GM04503 (cell line): ENCODE data around the gene PLXNB3.
"Not testable (repeated sequence)": the region's sequence is repeated elsewhere in the genome, so short reads cannot be mapped to it uniquely, and the experiment has no call there.

Experiments
- DNase-seq: peaks from one replicate; pipeline ENCODE4 v3.0.0-alpha.2; 2012; ENCODE audit warnings: low read depth

Gene PLXNB3

GRCh38 chrX:153733651-153734240, 30.3 kb upstream of the PLXNB3 start:
- no peak for DNase-seq

DNA sequence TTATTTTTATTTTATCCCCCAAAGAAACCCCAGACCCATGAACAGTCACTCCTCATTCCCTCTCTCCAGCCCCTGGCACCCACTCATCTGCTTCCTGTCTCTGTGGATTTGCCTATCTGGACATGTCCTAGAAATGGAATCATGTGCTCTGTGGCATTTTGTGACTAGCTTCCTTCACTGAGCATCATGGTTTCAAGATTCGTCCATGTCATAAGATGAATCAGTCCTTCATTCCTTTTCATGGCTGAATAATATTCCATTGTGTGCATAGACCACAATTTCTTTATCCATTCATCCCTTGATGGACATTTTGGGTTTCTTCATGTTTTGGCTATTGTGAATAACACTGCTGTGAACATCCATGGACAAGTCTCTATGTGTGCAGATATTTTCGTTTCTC, 29.2 kb upstream of the PLXNB3 start:
- DNase-seq = no peak

- no peak for DNase-seq
These were observed 28.8 kb upstream of the PLXNB3 start for GRCh38 chrX:153735274-153735673.

GRCh38 chrX:153736071-153736820, 27.8 kb upstream of the PLXNB3 start:
- DNase-seq = no peak

- DNase-seq = no peak
These were observed 27.1 kb upstream of the PLXNB3 start for GRCh38 chrX:153736871-153737441.

- no peak for DNase-seq
These were observed 25.9 kb upstream of the PLXNB3 start for GRCh38 chrX:153738056-153738605.

GRCh38 chrX:153739754-153740486, 24.1 kb upstream of the PLXNB3 start:
- no peak for DNase-seq

- DNase-seq = no peak
These were observed 23.3 kb upstream of the PLXNB3 start for GRCh38 chrX:153740631-153741222.

DNA sequence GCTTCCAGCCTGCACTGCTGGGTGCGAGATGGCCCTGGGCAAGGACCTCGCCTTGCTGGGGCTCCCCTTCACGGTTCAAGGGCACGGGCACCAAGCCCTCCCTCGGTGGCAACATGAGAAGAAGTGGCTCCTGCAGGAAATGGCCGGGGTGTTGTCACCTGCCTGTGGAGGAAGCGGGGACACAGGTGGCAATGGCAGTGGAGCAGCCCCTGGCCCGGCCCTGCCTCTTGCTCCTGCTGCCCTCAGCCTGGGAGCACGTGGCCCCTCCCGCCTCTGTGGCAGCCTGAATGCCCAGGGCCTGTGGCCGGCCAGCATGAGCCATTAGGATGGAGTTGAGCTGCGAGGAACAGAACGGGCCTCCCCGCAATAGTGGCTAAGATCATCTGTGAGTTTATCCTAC, 22.6 kb upstream of the PLXNB3 start:
- DNase-seq = no peak

- not testable (repeated sequence) for DNase-seq
These were observed 21.9 kb upstream of the PLXNB3 start for GRCh38 chrX:153742111-153742510.

DNA sequence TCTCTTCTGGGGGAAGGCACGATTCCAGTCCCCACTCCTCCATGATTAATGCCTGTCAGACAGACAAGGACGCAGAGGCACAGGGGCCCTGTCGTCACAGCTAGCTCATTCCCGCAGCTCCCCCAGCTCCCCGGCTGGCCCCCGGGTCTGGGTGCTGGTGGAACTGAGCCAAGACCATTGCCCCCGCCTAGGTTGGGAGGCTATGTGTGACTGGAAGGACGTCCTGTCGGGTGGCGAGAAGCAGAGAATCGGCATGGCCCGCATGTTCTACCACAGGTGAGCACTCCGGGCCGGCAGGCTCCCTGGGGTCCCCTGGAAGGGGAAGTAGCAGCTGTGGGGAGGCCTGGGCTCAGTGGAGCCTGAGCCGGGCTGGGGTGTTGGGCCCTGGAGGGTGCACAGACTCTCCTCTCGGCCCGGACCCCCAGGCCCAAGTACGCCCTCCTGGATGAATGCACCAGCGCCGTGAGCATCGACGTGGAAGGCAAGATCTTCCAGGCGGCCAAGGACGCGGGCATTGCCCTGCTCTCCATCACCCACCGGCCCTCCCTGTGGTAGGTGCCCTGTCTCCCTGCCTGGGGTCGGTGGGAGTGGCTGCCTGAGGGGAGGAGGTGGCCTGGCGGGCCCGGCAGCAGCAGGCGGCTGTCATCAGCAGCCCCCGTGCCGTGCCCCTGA, 21.1 kb upstream of the PLXNB3 start:
- not testable (repeated sequence) for DNase-seq

DNA sequence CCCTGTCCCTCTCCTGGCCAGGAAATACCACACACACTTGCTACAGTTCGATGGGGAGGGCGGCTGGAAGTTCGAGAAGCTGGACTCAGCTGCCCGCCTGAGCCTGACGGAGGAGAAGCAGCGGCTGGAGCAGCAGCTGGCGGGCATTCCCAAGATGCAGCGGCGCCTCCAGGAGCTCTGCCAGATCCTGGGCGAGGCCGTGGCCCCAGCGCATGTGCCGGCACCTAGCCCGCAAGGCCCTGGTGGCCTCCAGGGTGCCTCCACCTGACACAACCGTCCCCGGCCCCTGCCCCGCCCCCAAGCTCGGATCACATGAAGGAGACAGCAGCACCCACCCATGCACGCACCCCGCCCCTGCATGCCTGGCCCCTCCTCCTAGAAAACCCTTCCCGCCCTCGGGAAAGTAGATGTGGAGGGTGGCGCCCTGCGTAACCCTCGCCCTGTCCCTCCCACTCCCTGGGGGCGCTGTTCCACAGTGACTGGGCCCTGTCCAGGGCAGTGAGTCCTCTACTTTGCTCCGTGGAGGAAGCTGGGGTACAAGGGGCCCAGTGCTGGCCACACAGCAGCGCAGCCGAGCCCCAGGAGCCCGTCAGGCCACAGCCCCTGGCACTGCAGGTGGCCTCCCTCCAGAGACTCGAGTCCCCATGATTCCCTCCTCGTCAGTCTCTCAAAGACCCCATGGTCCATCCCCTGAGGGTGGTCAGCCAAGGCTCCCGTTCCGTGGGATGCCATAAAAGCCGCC, 20.4 kb upstream of the PLXNB3 start:
- DNase-seq = not testable (repeated sequence)

DNA sequence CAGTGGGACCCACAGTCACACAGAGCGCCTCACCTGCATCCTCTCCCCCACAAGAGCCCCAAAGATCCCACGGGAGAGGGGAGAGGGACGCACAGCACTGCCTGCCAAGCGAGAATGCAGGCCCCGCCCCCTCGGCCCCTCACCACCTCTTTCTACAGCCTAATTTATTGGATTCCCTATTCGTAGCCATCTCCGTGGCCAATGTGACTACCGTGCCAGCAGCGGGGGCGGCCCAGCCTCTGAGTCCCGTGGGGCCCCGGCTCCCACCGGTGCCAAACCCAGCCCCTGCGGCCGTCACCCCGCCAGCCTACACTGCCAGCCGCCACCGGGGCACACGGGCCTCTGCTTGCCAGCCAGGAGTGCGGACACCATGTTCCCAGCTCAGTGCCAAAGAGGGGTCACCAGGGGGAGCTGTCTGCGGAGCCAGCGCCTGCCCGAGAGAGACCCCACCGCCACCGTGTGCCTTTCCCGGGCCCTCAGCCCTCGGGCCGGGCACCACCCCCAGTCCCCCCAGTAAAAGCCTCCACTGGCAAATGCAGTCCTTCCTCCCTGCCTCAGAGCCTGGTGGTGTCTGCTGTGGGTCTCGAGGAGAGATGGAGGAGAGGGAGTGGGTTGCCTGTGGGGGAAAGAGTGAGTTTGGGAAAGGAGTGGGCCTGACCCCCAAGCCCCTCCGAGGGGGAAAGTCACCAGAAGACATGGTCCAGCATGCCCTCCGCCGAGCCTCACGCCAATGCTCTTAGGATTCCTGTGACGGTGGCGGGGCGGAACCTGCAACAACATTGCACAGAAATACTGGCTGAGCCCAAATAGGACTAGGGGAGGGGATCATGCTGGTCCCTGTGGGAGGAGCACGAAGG, 19.6 kb upstream of the PLXNB3 start:
- no peak for DNase-seq

DNA sequence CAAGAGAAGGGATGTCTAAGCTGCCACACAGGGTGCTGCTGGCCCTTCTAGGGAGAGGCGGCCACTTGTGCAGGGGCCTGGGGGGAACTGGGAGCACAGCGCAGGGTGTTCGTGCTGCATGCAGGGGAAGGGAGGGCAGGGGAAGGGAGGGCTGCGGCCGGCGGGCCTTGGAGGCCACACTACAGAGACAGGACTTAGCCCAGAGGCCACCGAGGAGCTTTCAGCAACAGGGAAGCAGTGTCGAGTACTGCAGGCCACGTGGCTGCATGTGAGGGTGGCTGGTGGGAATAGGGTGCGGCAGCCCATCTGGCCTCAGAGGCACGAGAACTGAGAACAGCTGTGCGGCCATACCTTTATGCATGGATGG, 19.0 kb upstream of the PLXNB3 start:
- not testable (repeated sequence) for DNase-seq

- DNase-seq = no peak
These were observed 17.7 kb upstream of the PLXNB3 start for GRCh38 chrX:153746359-153746758.

GRCh38 chrX:153746991-153747390, 17.1 kb upstream of the PLXNB3 start:
- DNase-seq = not testable (repeated sequence)

- not testable (repeated sequence) for DNase-seq
These were observed 15.0 kb upstream of the PLXNB3 start for GRCh38 chrX:153749017-153749416.

GRCh38 chrX:153750127-153750774, 13.8 kb upstream of the PLXNB3 start:
- no peak for DNase-seq

GRCh38 chrX:153755136-153755535, 8.9 kb upstream of the PLXNB3 start:
- no peak for DNase-seq
